Spleen (tissue), 11 donors: ENCODE data around the gene RBM23. TPM values are rescaled to one million over a fixed set of nuclear protein-coding genes. Genes with fewer than 3 reads are reported as not detected.

Experiments used
- DNase-seq: peaks from one replicate; pipeline ENCODE4 v3.0.0-alpha.2; 2020
- H3K27ac ChIP-seq, 8 donors: fragments of 200-600 bp; sonication (generic) in 7 of 8; 1 replicate in 4 of 8; 2 replicates in 4 of 8; pipeline versions ENCODE4 v1.5.0 to v1.8.0; 2016 to 2021; ENCODE audit warnings: inconsistent platforms in 4 of 8, mild to moderate bottlenecking in 4 of 8, moderate library complexity in 1 of 8
- H3K27me3 ChIP-seq, 7 donors: fragments of 200-600 bp; sonication (generic) in 6 of 7; replicated peaks in 1 of 7; 1 replicate in 4 of 7; 2 replicates in 3 of 7; pipeline versions ENCODE4 v1.5.0 to v1.8.0; 2016 to 2021; ENCODE audit warnings: inconsistent platforms in 3 of 7, mild to moderate bottlenecking in 1 of 7
- H3K36me3 ChIP-seq, 6 donors: fragments of 200-600 bp; sonication (generic) in 5 of 6; 1 replicate in 4 of 6; 2 replicates in 2 of 6; pipeline versions ENCODE4 v1.5.0 to v1.8.0; 2016 to 2021; ENCODE audit warnings: inconsistent platforms in 2 of 6
- H3K4me1 ChIP-seq, 6 donors: fragments of 200-600 bp; sonication (generic) in 5 of 6; 1 replicate in 3 of 6; 2 replicates in 3 of 6; pipeline versions ENCODE4 v1.5.0 to v1.8.0; 2016 to 2021; ENCODE audit warnings: inconsistent platforms in 3 of 6
- H3K4me3 ChIP-seq, 8 donors: fragments of 200-600 bp; sonication (generic) in 7 of 8; 1 replicate in 4 of 8; 2 replicates in 4 of 8; pipeline versions ENCODE4 v1.5.0 to v1.8.0; 2016 to 2021; ENCODE audit warnings: inconsistent platforms in 4 of 8, mild to moderate bottlenecking in 4 of 8, moderate library complexity in 2 of 8
- H3K9me3 ChIP-seq, 8 donors: fragments of 200-600 bp; sonication (generic) in 7 of 8; 1 replicate in 4 of 8; 2 replicates in 4 of 8; pipeline versions ENCODE4 v1.5.0 to v1.8.0; 2016 to 2021; ENCODE audit warnings: inconsistent platforms in 4 of 8
- CTCF ChIP-seq, 11 experiments: fragments of 200-600 bp in 7 of 11; fragments of 450-650 bp in 4 of 11; sonication (generic) in 4 of 11; IDR thresholded peaks in 8 of 11; conservative IDR thresholded peaks in 3 of 11; 1 replicate in 7 of 11; 2 replicates in 4 of 11; pipeline versions ENCODE4 v1.4.0 to v1.8.0; 2016 to 2021; ENCODE audit warnings: antibody characterized with exemption in 11 of 11, inconsistent platforms in 4 of 11, mild to moderate bottlenecking in 1 of 11
- POLR2A ChIP-seq, 3 donors: fragments of 450-650 bp; IDR thresholded peaks; one replicate each; pipeline ENCODE4 v1.5.1; 2017; ENCODE audit warnings: antibody characterized with exemption in 3 of 3, mild to moderate bottlenecking in 1 of 3
- POLR2AphosphoS5 ChIP-seq, 3 donors: sonication (generic); formaldehyde crosslinking; IDR thresholded peaks; one replicate each; pipeline ENCODE4 v1.5.1; 2017; ENCODE audit warnings: antibody characterized with exemption in 3 of 3
- WGBS, 5 donors: extraction: QIAGEN DNeasy Blood & Tissue Kit in 3 of 5; methylation state at CpG; one replicate each; pipeline versions ENCODE4 v1.1.5 to v1.1.7; 2013 to 2018; 5-methylcytosine and 5-hydroxymethylcytosine counted together
- intact Hi-C: fragments of 100-400 bp; cut with DNase I; formaldehyde crosslinking; loops from one replicate; pipeline ENCODE4 v1.15.0; 2023; ENCODE audit warnings: low total_unique reads
- polyA plus RNA-seq, 3 donors: library from polyadenylated mRNA; stranded (reverse); fragments of 200-250 nt; gene quantifications; one replicate each; pipeline ENCODE4 v1.2.1, GENCODE V29; 2013
- total RNA-seq, 7 donors: library from RNA; depleted of rRNA in 3 of 7; stranded (reverse); fragments of >200 nt in 3 of 7; fragmentation: NEBNext Ultra II Directional in 4 of 7; extraction: Animal tissue kit (Norgen Biotek cat#: 25700) in 4 of 7; gene quantifications; one replicate each; pipeline versions ENCODE4 v1.1.0 to v1.2.1, GENCODE V29; 2016 to 2021
- donor health status: healthy with polysubstance abuse.
- donor health status: DM: no; HTN: no; CAD: no; lungs with moderate emphysema.
- donor health status: DM: no; HTN: no; CAD: no.
- donor health status: Bipolar disorder and iron deficiency.
- donor health status: healthy.
- donor health status: DM: no; HTN: no; CAD: no.
- donor health status: DM: yes; HTN: yes; CAD: no.

RBM23 gene
- total and polyA plus RNA-seq, 10 donors, result 19.0 to 875 (median 93.2) TPM

DNA sequence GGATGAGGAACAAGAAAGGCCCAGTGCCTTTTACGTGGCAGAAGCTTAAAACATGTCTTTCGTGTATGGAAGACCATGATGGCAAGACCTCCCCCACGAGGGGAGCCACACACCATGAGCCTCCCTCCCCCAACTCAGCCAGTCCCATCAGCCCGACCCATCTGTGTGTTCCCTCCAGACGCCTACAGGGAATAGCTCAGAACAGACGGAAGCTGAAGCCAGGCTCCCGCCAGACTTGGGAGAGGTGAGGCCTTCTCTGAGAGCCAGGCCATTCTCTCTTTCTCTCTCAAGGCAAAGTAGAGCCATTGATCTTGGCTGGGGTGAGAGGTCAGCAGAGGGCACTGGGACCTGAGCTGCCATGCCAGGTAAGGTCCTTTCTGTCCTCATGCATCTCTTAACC is 26.5 kb downstream of the RBM23 start:
- Histone ChIP-seq H3K9me3 (no peaks in the 10 kb centered on the region), H3K36me3 (peaks cover 0 to 33% (median 0%) of the 10 kb centered on the region in 6 donors), H3K4me3 (no peak overlapping the region), H3K27ac (no peak overlapping the region), H3K4me1 (peaks cover 7 to 22% (median 16%) of the 10 kb centered on the region in 6 donors), H3K27me3 (no peaks in the 10 kb centered on the region)
- TF ChIP-seq CTCF (IDR thresholded peaks at IDR 0.05 in 8 of 11, conservative IDR thresholded peaks at IDR 0.05 in 3 of 11), result no peak
- TF ChIP-seq POLR2A (IDR thresholded peaks at IDR 0.05), result no peak
- TF ChIP-seq POLR2AphosphoS5 (IDR thresholded peaks at IDR 0.05), result no peak
- WGBS, 5 donors, result 88 to 95% (median 93%) methylated on average over 7 of the region's 7 CpGs
- intact Hi-C loops, result no loop called here
- DNase-seq, result no peak

DNA sequence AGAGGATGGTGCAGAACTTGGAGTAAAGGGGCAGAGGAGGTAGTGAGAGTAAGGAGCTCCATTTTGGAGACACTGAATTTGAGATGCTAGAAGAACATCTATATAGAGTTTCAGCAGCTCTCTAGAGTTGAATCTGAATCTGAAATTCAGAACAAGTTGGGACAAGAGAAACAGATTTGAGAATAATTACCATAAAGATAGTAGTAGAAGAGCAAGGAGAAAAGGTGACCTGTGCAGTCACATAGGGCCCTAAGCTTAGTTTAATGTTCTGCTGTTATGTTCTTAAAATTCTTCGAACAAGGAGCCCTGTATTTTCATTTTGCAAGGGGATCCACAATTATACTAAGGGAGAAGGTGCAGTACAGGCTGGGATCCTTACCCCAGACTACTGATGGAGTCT is 28.5 kb downstream of the RBM23 start:
- peaks cover 0 to 23% (median 0%) of the 10 kb centered on the region in 6 donors for H3K36me3 ChIP-seq
- peaks cover 10 to 43% (median 33%) of the 10 kb centered on the region in 6 donors for H3K4me1 ChIP-seq
- no peak overlapping the region for H3K4me3 ChIP-seq
- 89 to 100% (median 96%) methylated on average over 1 of the region's 1 CpG for WGBS, 5 donors
- no peaks in the 10 kb centered on the region for H3K9me3 ChIP-seq
- DNase-seq, result no peak
- peaks cover 0 to 13% (median 0%) of the 10 kb centered on the region in 7 donors for H3K27me3 ChIP-seq
- intact Hi-C loops, result no loop called here
- no peak for TF ChIP-seq CTCF (IDR thresholded peaks at IDR 0.05 in 8 of 11, conservative IDR thresholded peaks at IDR 0.05 in 3 of 11)
- TF ChIP-seq POLR2A (IDR thresholded peaks at IDR 0.05), result no peak
- TF ChIP-seq POLR2AphosphoS5 (IDR thresholded peaks at IDR 0.05), result no peak
- H3K27ac ChIP-seq, result no peak overlapping the region

DNA sequence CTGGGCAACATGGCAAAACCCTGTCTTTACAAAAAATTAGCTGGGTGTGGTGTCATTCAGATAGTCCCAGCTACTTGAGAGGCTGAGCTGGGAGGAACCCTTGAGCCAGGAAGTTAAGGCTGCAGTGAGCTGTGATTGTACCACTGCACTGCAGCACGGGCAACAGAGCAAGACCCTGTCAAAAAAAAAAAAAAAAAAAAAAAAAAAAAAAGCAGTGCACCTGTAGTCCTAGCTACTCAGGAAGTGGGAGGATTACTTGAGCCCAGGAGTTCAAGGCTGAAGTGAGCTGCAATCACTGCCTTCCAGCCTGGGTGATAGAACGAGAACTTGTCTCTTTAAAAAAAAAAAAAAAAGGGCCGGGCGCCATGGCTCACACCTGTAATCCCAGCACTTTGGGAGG is 30.3 kb downstream of the RBM23 start:
- peak overlapping the region in 7 of 8 donors; percentile 72 to 88 (median 83) for H3K27ac ChIP-seq
- peaks cover 10 to 54% (median 33%) of the 10 kb centered on the region in 6 donors for H3K4me1 ChIP-seq
- TF ChIP-seq CTCF (IDR thresholded peaks at IDR 0.05 in 8 of 11, conservative IDR thresholded peaks at IDR 0.05 in 3 of 11), result no peak
- no peak for TF ChIP-seq POLR2A (IDR thresholded peaks at IDR 0.05)
- TF ChIP-seq POLR2AphosphoS5 (IDR thresholded peaks at IDR 0.05), result peak in 1 of 3 donors; percentile 23
- H3K27me3 ChIP-seq, result peaks cover 0 to 13% (median 0%) of the 10 kb centered on the region in 7 donors
- no peak for DNase-seq
- peak overlapping the region in 1 of 8 donors; percentile 74 for H3K4me3 ChIP-seq
- H3K9me3 ChIP-seq, result no peaks in the 10 kb centered on the region
- WGBS, 5 donors, result 39 to 67% (median 59%) methylated on average over 2 to 4 of the region's 4 CpGs
- intact Hi-C loops, result no loop called here
- peaks cover 0 to 13% (median 0%) of the 10 kb centered on the region in 6 donors for H3K36me3 ChIP-seq

DNA sequence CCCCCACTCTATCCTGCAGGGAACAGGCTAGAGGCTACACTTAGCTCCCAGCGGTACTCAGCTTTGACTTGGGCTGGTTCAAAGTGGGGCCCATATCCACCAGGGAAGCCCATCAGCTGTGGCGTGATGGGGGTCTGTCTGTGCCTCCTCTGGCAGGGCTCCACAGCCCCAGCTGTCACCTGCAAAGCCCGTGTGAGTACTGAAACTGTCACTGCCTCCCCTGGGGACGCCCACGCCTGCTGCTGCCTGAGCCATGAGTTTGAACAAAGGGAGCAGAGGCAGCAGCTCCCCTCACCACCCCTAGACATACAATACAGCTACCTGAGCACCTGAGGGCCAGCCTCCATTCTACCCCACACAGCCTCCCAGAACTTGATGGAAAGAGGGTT is 31.0 kb downstream of the RBM23 start:
- H3K27me3 ChIP-seq, result peaks cover 0 to 13% (median 0%) of the 10 kb centered on the region in 7 donors
- peak overlapping the region in 7 of 8 donors; percentile 28 to 74 (median 56) for H3K4me3 ChIP-seq
- intact Hi-C loops, result no loop called here
- peak overlapping the region; percentile 61 to 88 (median 82) for H3K27ac ChIP-seq
- no peak for TF ChIP-seq POLR2A (IDR thresholded peaks at IDR 0.05)
- peak; percentile 60 to 80 (median 62) for TF ChIP-seq POLR2AphosphoS5 (IDR thresholded peaks at IDR 0.05)
- no peak for TF ChIP-seq CTCF (IDR thresholded peaks at IDR 0.05 in 8 of 11, conservative IDR thresholded peaks at IDR 0.05 in 3 of 11)
- 49 to 73% (median 64%) methylated on average over 3 to 5 of the region's 5 CpGs for WGBS, 5 donors
- peaks cover 0 to 8% (median 0%) of the 10 kb centered on the region in 6 donors for H3K36me3 ChIP-seq
- no peaks in the 10 kb centered on the region for H3K9me3 ChIP-seq
- H3K4me1 ChIP-seq, result peaks cover 10 to 60% (median 36%) of the 10 kb centered on the region in 6 donors
- peak; percentile 91 for DNase-seq
